Measurements from ENCODE around the gene DIPK1A.
"Not testable (repeated sequence)": the region's sequence is repeated elsewhere in the genome, so short reads cannot be mapped to it uniquely, and the experiment has no call there.

DIPK1A gene

DNA sequence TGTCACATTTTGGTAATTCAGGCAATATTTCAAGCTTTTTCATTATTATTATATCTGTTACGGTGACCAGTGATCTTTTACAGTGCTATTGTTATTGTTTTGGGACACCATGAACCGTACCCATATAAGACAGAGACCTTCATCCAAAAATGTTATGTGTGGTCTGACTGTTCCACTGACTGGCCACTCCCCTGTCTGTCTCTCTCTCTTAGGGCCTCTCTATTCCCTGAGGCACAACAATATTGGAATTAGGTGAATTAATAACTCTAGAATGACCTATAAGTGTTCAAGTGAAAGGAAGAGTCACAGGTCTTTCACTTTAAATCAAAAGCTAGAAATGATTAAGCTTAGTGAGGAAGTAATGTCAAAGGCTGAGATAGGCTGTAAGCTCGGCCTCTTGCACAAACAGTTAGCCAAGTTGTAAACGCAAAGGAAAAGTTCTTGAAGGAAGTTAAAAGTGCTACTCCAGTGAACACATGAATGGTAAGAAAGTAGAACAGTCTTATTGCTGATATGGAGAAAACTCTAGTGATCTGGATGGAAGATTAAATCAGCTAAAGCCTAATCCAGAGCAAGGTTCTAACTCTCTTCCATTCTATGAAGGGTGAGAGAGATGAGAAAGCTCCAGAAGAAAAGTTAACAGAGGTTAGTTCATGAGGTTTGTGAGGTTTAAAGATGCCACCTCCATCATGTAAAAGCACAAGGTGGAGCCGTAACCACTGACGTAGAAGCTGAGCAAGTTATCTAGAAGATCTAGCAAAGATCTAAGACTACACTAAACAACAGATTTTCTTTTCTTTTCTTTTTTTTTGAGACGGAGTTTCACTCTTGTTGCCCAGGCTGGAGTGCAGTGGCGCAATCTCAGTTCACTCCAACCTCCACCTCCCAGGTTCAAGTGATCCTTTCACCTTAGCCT, 19.7 kb upstream of the DIPK1A start:
- H2BK120ac ChIP-seq (ENCODE audit: insufficient read depth, low read length, poor library complexity) = no peak overlapping the region
- no CpG with 5 or more reads among the region's 8 CpGs for WGBS (ENCODE audit: extremely low coverage, insufficient coverage, insufficient read length)

DNA sequence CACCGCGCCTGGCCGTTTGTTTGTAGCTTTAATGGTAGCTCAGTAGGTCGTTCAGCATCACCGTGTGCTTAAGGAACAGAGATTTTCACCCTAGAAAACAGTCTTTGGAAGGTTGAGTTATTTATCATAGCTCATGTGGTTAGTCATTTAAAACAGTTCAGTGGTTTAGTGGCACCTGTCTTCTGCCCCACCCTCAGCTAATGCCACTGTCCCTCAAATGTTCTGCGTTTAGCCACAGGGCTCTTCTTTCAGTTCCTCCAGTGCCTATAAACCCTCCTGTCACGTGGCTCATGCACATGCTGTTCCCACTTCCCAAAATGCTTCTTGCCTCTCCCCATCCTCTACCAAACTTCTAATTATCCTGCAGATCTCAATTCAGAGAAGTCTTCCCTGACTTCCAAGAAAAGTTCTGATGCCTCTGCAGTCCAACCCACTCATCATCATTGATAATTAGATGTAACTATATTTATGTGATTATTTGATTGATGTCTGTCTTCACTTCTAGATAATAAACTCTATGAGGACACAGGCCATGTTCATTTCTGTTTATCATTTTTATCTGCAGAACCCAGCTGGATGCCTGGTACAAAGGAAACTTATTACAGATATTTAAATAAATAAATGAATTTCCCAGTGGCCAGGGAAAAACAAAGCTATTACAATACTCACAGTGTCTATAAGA, 14.4 kb upstream of the DIPK1A start:
- no peak overlapping the region for H3K23ac ChIP-seq (ENCODE audit: low read length)
- H3K9ac ChIP-seq (ENCODE audit: low read length) = no peak overlapping the region
- H3K9me3 ChIP-seq (ENCODE audit: insufficient read depth, low read depth, low read length) = no peaks in the 10 kb centered on the region
- no peaks in the 10 kb centered on the region for H3K27me3 ChIP-seq (ENCODE audit: insufficient read depth, low read length)
- H2BK120ac ChIP-seq (ENCODE audit: insufficient read depth, low read length, poor library complexity) = no peak overlapping the region
- no peaks in the 10 kb centered on the region for H3K4me1 ChIP-seq (ENCODE audit: control insufficient read depth in 1 of 2, insufficient read depth in 2 of 2, low read length in 2 of 2)
- no peak overlapping the region for H3K14ac ChIP-seq (ENCODE audit: low read length)
- H3K4ac ChIP-seq (ENCODE audit: low read depth, low read length) = no peak overlapping the region
- DNase-seq = no peak
- H3K36me3 ChIP-seq (ENCODE audit: control insufficient read depth in 1 of 2, insufficient read depth in 2 of 2, low read length in 2 of 2) = no peaks in the 10 kb centered on the region
- no peaks in the 10 kb centered on the region for H3K79me2 ChIP-seq (ENCODE audit: control insufficient read depth, insufficient read depth, low read length, poor library complexity)
- H3K4me2 ChIP-seq (ENCODE audit: low read length) = no peak overlapping the region
- no peak overlapping the region for H3K18ac ChIP-seq (ENCODE audit: low read length)
- no peak overlapping the region for H2BK12ac ChIP-seq (ENCODE audit: low read length)
- no peak overlapping the region for H2BK5ac ChIP-seq (ENCODE audit: low read depth, low read length, poor library complexity)
- no peak overlapping the region for H4K8ac ChIP-seq (ENCODE audit: low read depth, low read length)
- no peak overlapping the region for H3K27ac ChIP-seq (ENCODE audit: low read depth, low read length)
- no CpG with 5 or more reads among the region's 7 CpGs for WGBS (ENCODE audit: extremely low coverage, insufficient coverage, insufficient read length)
- no peak overlapping the region for H2AK5ac ChIP-seq (ENCODE audit: low read length)
- H4K91ac ChIP-seq (ENCODE audit: low read depth, low read length) = no peak overlapping the region
- no peak overlapping the region for H4K12ac ChIP-seq (ENCODE audit: low read depth, low read length)
- H2AFZ ChIP-seq (ENCODE audit: insufficient read depth, low read length, poor library complexity) = no peak overlapping the region
- H3K79me1 ChIP-seq (ENCODE audit: low read length) = no peaks in the 10 kb centered on the region
- H3K4me3 ChIP-seq (ENCODE audit: low read depth, low read length) = no peak overlapping the region

More for the DNA sequence above, 19.7 kb upstream of the DIPK1A start:
- Histone ChIP-seq H3K27ac (ENCODE audit: low read depth, low read length) (no peak overlapping the region), H3K23ac (ENCODE audit: low read length) (no peak overlapping the region), H2BK5ac (ENCODE audit: low read depth, low read length, poor library complexity) (no peak overlapping the region), H3K36me3 (ENCODE audit: control insufficient read depth in 1 of 2, insufficient read depth in 2 of 2, low read length in 2 of 2) (no peaks in the 10 kb centered on the region), H4K91ac (ENCODE audit: low read depth, low read length) (no peak overlapping the region), H2AK5ac (ENCODE audit: low read length) (no peak overlapping the region), H4K8ac (ENCODE audit: low read depth, low read length) (no peak overlapping the region), H2BK12ac (ENCODE audit: low read length) (no peak overlapping the region), H3K18ac (ENCODE audit: low read length) (no peak overlapping the region), H3K4me2 (ENCODE audit: low read length) (no peak overlapping the region), H3K14ac (ENCODE audit: low read length) (no peak overlapping the region), H3K9me3 (ENCODE audit: insufficient read depth, low read depth, low read length) (peaks cover 3% of the 10 kb centered on the region), H3K4me1 (ENCODE audit: control insufficient read depth in 1 of 2, insufficient read depth in 2 of 2, low read length in 2 of 2) (no peaks in the 10 kb centered on the region), H3K9ac (ENCODE audit: low read length) (no peak overlapping the region), H3K27me3 (ENCODE audit: insufficient read depth, low read length) (no peaks in the 10 kb centered on the region), H3K79me2 (ENCODE audit: control insufficient read depth, insufficient read depth, low read length, poor library complexity) (no peaks in the 10 kb centered on the region), H4K12ac (ENCODE audit: low read depth, low read length) (no peak overlapping the region), H3K4ac (ENCODE audit: low read depth, low read length) (no peak overlapping the region), H3K4me3 (ENCODE audit: low read depth, low read length) (no peak overlapping the region), H3K79me1 (ENCODE audit: low read length) (no peaks in the 10 kb centered on the region), H2AFZ (ENCODE audit: insufficient read depth, low read length, poor library complexity) (no peak overlapping the region)
- DNase-seq = no peak

DNA sequence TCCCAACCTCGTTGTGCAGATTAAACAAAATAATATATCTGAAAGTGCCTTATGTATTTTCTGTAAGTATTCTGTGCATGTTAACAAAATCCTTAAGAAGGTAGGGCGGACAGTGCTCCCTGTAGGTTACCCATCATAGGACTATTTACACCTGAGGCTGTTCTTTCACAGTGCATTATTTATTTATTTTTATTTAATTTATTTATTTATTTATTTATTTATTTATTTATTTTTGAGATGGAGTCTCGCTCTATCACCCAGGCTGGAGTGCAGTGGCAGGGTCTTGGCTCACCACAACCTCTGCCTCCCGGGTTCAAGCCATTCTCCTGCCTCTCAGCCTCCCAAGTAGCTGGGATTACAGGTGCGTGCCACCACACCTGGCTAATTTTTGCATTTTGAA, 12.8 kb upstream of the DIPK1A start:
- H3K4me3 ChIP-seq (ENCODE audit: low read depth, low read length); H2AFZ ChIP-seq (ENCODE audit: insufficient read depth, low read length, poor library complexity); H3K23ac ChIP-seq (ENCODE audit: low read length); H4K8ac ChIP-seq (ENCODE audit: low read depth, low read length); H3K27me3 ChIP-seq (ENCODE audit: insufficient read depth, low read length); H3K14ac ChIP-seq (ENCODE audit: low read length); H3K9ac ChIP-seq (ENCODE audit: low read length); H3K9me3 ChIP-seq (ENCODE audit: insufficient read depth, low read depth, low read length); H2AK5ac ChIP-seq (ENCODE audit: low read length); H2BK5ac ChIP-seq (ENCODE audit: low read depth, low read length, poor library complexity); H2BK120ac ChIP-seq (ENCODE audit: insufficient read depth, low read length, poor library complexity); H3K27ac ChIP-seq (ENCODE audit: low read depth, low read length); H3K36me3 ChIP-seq (ENCODE audit: control insufficient read depth in 1 of 2, insufficient read depth in 2 of 2, low read length in 2 of 2); H3K4ac ChIP-seq (ENCODE audit: low read depth, low read length); DNase-seq; H3K4me2 ChIP-seq (ENCODE audit: low read length); H4K12ac ChIP-seq (ENCODE audit: low read depth, low read length); H2BK12ac ChIP-seq (ENCODE audit: low read length); H3K4me1 ChIP-seq (ENCODE audit: control insufficient read depth in 1 of 2, insufficient read depth in 2 of 2, low read length in 2 of 2); H3K79me2 ChIP-seq (ENCODE audit: control insufficient read depth, insufficient read depth, low read length, poor library complexity); H4K91ac ChIP-seq (ENCODE audit: low read depth, low read length); H3K79me1 ChIP-seq (ENCODE audit: low read length); H3K18ac ChIP-seq (ENCODE audit: low read length): not testable (repeated sequence)
- no CpG with 5 or more reads among the region's 5 CpGs for WGBS (ENCODE audit: extremely low coverage, insufficient coverage, insufficient read length)

DNA sequence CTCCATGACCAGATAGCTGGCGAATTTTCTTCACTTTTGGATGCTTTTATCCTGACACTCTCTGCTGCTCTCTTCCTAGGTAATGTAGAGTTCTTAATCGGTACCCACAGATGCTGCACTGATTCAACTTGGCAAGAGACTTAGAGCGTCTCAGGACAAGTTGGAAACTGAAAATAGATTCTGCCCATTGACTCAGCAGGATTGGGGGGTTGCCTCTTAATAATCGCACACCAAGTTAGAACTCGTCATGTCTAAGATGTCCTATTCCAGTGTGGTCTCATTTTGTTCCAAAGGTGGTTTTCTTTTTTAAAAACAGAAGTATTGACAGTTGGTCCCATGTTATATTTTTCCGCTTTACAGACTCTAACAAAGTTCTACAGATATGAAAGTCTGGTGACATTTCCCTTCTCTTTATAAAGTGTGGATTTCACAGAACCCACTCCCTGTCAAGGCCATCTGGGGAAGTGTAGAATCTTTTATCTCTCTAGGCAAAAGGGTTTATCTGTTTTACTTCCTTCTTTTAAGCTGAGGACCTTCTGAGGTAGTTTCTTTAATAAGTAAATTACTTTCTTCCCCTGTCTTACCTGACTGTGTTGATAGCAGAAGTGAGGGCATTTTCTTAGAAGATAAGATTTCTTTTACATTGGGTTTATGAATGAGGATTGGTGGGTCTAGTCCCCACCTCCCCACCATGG, 12.1 kb upstream of the DIPK1A start:
- Histone ChIP-seq H3K4me3 (ENCODE audit: low read depth, low read length) (no peak overlapping the region), H3K79me2 (ENCODE audit: control insufficient read depth, insufficient read depth, low read length, poor library complexity) (no peaks in the 10 kb centered on the region), H3K27ac (ENCODE audit: low read depth, low read length) (no peak overlapping the region), H3K18ac (ENCODE audit: low read length) (no peak overlapping the region), H2AFZ (ENCODE audit: insufficient read depth, low read length, poor library complexity) (no peak overlapping the region), H3K79me1 (ENCODE audit: low read length) (no peaks in the 10 kb centered on the region), H2BK5ac (ENCODE audit: low read depth, low read length, poor library complexity) (no peak overlapping the region), H2BK12ac (ENCODE audit: low read length) (no peak overlapping the region), H2AK5ac (ENCODE audit: low read length) (no peak overlapping the region), H4K91ac (ENCODE audit: low read depth, low read length) (no peak overlapping the region), H3K23ac (ENCODE audit: low read length) (no peak overlapping the region), H3K36me3 (ENCODE audit: control insufficient read depth in 1 of 2, insufficient read depth in 2 of 2, low read length in 2 of 2) (no peaks in the 10 kb centered on the region), H3K9me3 (ENCODE audit: insufficient read depth, low read depth, low read length) (no peaks in the 10 kb centered on the region), H3K27me3 (ENCODE audit: insufficient read depth, low read length) (no peaks in the 10 kb centered on the region), H3K4ac (ENCODE audit: low read depth, low read length) (no peak overlapping the region), H4K12ac (ENCODE audit: low read depth, low read length) (no peak overlapping the region), H3K9ac (ENCODE audit: low read length) (no peak overlapping the region), H3K4me1 (ENCODE audit: control insufficient read depth in 1 of 2, insufficient read depth in 2 of 2, low read length in 2 of 2) (no peaks in the 10 kb centered on the region), H4K8ac (ENCODE audit: low read depth, low read length) (no peak overlapping the region), H3K14ac (ENCODE audit: low read length) (no peak overlapping the region), H3K4me2 (ENCODE audit: low read length) (no peak overlapping the region), H2BK120ac (ENCODE audit: insufficient read depth, low read length, poor library complexity) (no peak overlapping the region)
- no peak for DNase-seq
- no CpG with 5 or more reads among the region's 6 CpGs for WGBS (ENCODE audit: extremely low coverage, insufficient coverage, insufficient read length)
